HepG2 (cell line): Measurements from ENCODE around the gene TEKT5. TPM values are rescaled to one million over a fixed set of nuclear protein-coding genes. Genes with fewer than 3 reads are reported as not detected.

ENCODE experiments used
- ARNT ChIP-seq: fragments of 450-650 bp; IDR thresholded peaks from 2 replicates; pipeline ENCODE4 v1.6.1; 2017
- ATF4 ChIP-seq, 2 experiments: fragments of 450-650 bp in 1 of 2; sonication (generic) in 1 of 2; formaldehyde crosslinking; IDR thresholded peaks; 2 replicates each; pipeline versions ENCODE4 v1.5.0 to v1.8.0; 2020 to 2022; ENCODE audit warnings: mild to moderate bottlenecking in 1 of 2, missing genetic modification reagents in 1 of 2
- GFI1 ChIP-seq: sonication (generic); formaldehyde crosslinking; IDR thresholded peaks from 2 replicates; pipeline ENCODE4 v1.5.0; 2020; ENCODE audit warnings: missing genetic modification reagents, mild to moderate bottlenecking, borderline replicate concordance
- PHF21A ChIP-seq: sonication (generic); formaldehyde crosslinking; IDR thresholded peaks from 2 replicates; pipeline ENCODE4 v1.5.0; 2020; ENCODE audit warnings: mild to moderate bottlenecking, missing genetic modification reagents
- REL ChIP-seq: sonication (generic); formaldehyde crosslinking; conservative IDR thresholded peaks from 2 replicates; pipeline ENCODE4 v1.8.0; 2022; ENCODE audit warnings: mild to moderate bottlenecking, missing genetic modification reagents, moderate library complexity
- SNRNP70 ChIP-seq: fragments of 200-400 bp; formaldehyde crosslinking; IDR thresholded peaks from 2 replicates; pipeline ENCODE4 v1.6.1; 2017; ENCODE audit warnings: mild to moderate bottlenecking, low read depth, low read length, moderate library complexity
- THAP9 ChIP-seq: sonication (generic); formaldehyde crosslinking; IDR thresholded peaks from 2 replicates; pipeline ENCODE4; 2020; ENCODE audit warnings: missing genetic modification reagents, mild to moderate bottlenecking, borderline replicate concordance
- U2AF2 ChIP-seq: fragments of 200-400 bp; formaldehyde crosslinking; IDR thresholded peaks from 2 replicates; pipeline ENCODE4 v1.6.1; 2017; ENCODE audit warnings: low read depth, mild to moderate bottlenecking, low read length
- ZNF180 ChIP-seq: sonication (generic); formaldehyde crosslinking; IDR thresholded peaks from 2 replicates; pipeline ENCODE4 v1.4.0; 2020; ENCODE audit warnings: low read depth, missing genetic modification reagents, borderline replicate concordance
- ZNF326 ChIP-seq: sonication (generic); formaldehyde crosslinking; IDR thresholded peaks from 2 replicates; pipeline ENCODE4 v1.4.0; 2020; ENCODE audit warnings: missing genetic modification reagents, borderline replicate concordance
- ZNF407 ChIP-seq: sonication (generic); formaldehyde crosslinking; IDR thresholded peaks from one replicate; pipeline ENCODE4 v1.5.1; 2020; ENCODE audit warnings: mild to moderate bottlenecking, missing genetic modification reagents; ENCODE audit errors: not compliant biosample characterization
- ZNF414 ChIP-seq: sonication (generic); formaldehyde crosslinking; IDR thresholded peaks from 2 replicates; pipeline ENCODE4 v1.5.0; 2020; ENCODE audit warnings: missing genetic modification reagents
- ZNF605 ChIP-seq: sonication (generic); formaldehyde crosslinking; IDR thresholded peaks from 2 replicates; pipeline ENCODE4 v1.8.0; 2022; ENCODE audit warnings: mild to moderate bottlenecking, missing genetic modification reagents
- ZNF629 ChIP-seq: sonication (generic); formaldehyde crosslinking; conservative IDR thresholded peaks from 2 replicates; pipeline ENCODE4 v1.5.0; 2020; ENCODE audit warnings: missing genetic modification reagents
- ZNF747 ChIP-seq: sonication (generic); formaldehyde crosslinking; IDR thresholded peaks from 2 replicates; pipeline ENCODE4 v1.8.1; 2023; ENCODE audit warnings: missing genetic modification reagents, mild to moderate bottlenecking, borderline replicate concordance
- ZNF768 ChIP-seq: sonication (generic); formaldehyde crosslinking; IDR thresholded peaks from 2 replicates; pipeline ENCODE4 v1.4.0; 2020; ENCODE audit warnings: missing genetic modification reagents
- polyA plus RNA-seq, 8 experiments: library from polyadenylated mRNA; depleted of rRNA in 3 of 8; stranded (reverse) in 7 of 8; unstranded in 1 of 8; fragments of >200 nt; fragmentation: Illumina TruSeq in 4 of 8; extraction: Trizol in 4 of 8; gene quantifications; 2 replicates each; pipeline versions ENCODE4 v1.2.1 to v1.2.3, GENCODE V29; 2011 to 2016; ENCODE audit warnings: low read depth in 4 of 8, missing spikeins in 1 of 8, mixed read lengths in 1 of 8; ENCODE audit not compliant: insufficient read depth in 1 of 8
- total RNA-seq, 5 experiments: library from RNA; depleted of rRNA; stranded (reverse); fragments of >200 nt; fragmentation: Illumina TruSeq; extraction: Trizol; gene quantifications; 2 replicates each; pipeline ENCODE4 v1.2.3, GENCODE V29; 2016; ENCODE audit warnings: low read depth in 1 of 5

TEKT5 gene
- total and polyA plus RNA-seq, 2 of the 13 experiments (the other 11 are each of a cell fraction or from before 2014, with no cell fraction given): 0.16 TPM; not detected in 1

- TF ChIP-seq ZNF407 (CRISPR knock-in tag) (peak; percentile 97), ZNF180 (CRISPR knock-in tag) (no peak), GFI1 (peak; percentile 81), ZNF629 (peak; percentile 30), THAP9 (CRISPR knock-in tag) (peak; percentile 99), ZNF747 (peak; percentile 98), U2AF2 (0 out of 2 replicates have a peak, but pooled peaks have one; percentile 84), ZNF768 (CRISPR knock-in tag) (peak; percentile 88), ATF4 (CRISPR knock-in tag; IDR thresholded peaks at IDR 0.05) (no peak), ZNF326 (CRISPR knock-in tag) (peak; percentile 13; the same call in 1 of the 2 replicates), ARNT (no peak), ZNF605 (CRISPR knock-in tag) (peak; percentile 99), PHF21A (CRISPR knock-in tag) (peak; percentile 75; the same call in 1 of the 2 replicates), ZNF414 (CRISPR knock-in tag) (peak; percentile 99), SNRNP70 (no peak), REL (CRISPR knock-in tag) (peak; percentile 87)
Observed at GRCh38 chr16:10743610-10744369, 49.1 kb upstream of the TEKT5 start, which contains the start of gene NUBP1 (continued).
